OCI-LY3 (cell line): Measurements from ENCODE around the gene IL1RAPL1.

Experiments
- EZH2phosphoT487 ChIP-seq: fragments of 200-600 bp; shearing (Covaris generic); IDR thresholded peaks from 2 replicates; pipeline ENCODE4 v1.6.1; 2018; ENCODE audit warnings: antibody characterized with exemption, mixed run types, low read depth
- TF ChIP-seq, protein P1 (sequence below): fragments of 200-600, 300-600 bp; sonication (generic); IDR thresholded peaks from 2 replicates; pipeline ENCODE4 v1.5.1; 2014; ENCODE audit warnings: antibody characterized with exemption, low read length, low read depth

DNA sequence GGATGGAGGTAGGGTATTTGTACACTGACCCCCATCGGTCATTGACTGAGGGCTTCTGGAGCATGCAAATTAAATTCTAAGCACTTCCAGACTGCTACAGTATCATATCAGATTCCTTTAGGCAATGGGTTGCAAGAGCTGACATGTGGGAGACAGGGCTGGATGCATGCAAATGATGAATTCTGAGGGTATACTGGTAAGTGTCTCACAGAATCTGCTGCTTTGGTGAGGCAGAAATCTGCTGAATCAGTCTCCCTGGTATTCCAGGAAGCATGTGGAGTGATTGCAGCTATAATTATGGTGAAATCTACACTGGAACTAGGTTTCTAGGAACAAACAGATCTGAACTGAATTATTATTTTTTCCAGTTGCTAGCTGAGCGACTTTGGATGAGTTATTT is 943.3 kb downstream of the IL1RAPL1 start:
- TF ChIP-seq EZH2phosphoT487, result no peak
- TF ChIP-seq, protein P1, sequence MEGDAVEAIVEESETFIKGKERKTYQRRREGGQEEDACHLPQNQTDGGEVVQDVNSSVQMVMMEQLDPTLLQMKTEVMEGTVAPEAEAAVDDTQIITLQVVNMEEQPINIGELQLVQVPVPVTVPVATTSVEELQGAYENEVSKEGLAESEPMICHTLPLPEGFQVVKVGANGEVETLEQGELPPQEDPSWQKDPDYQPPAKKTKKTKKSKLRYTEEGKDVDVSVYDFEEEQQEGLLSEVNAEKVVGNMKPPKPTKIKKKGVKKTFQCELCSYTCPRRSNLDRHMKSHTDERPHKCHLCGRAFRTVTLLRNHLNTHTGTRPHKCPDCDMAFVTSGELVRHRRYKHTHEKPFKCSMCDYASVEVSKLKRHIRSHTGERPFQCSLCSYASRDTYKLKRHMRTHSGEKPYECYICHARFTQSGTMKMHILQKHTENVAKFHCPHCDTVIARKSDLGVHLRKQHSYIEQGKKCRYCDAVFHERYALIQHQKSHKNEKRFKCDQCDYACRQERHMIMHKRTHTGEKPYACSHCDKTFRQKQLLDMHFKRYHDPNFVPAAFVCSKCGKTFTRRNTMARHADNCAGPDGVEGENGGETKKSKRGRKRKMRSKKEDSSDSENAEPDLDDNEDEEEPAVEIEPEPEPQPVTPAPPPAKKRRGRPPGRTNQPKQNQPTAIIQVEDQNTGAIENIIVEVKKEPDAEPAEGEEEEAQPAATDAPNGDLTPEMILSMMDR, result no peak
